G401 (cell line): Measurements from ENCODE around the gene ZSWIM5. TPM values are rescaled to one million over a fixed set of nuclear protein-coding genes. Genes with fewer than 3 reads are reported as not detected.
"Not testable (repeated sequence)": the region's sequence is repeated elsewhere in the genome, so short reads cannot be mapped to it uniquely, and the experiment has no call there.

Experiments
- DNase-seq: peaks from one replicate; pipeline ENCODE4 v3.0.0-alpha.2; 2015; ENCODE audit warnings: low spot score
- in situ Hi-C: cut with HindIII; loops from 2 replicates; pipeline ENCODE4 v1.10.0; 2016; ENCODE audit warnings: low sequenced_read_pairs, mixed read lengths
- total RNA-seq: library from RNA; depleted of rRNA; stranded (reverse); fragments of >200 nt; shearing (Covaris generic); gene quantifications from 2 replicates; pipeline ENCODE4 v1.2.3, GENCODE V29; 2014; rRNA removed

The ZSWIM5 gene
- total RNA-seq, 1 experiment from 2014 or later, result 4.6 TPM

- in situ Hi-C loops, result no loop called here
- DNase-seq, result no peak
Measured at GRCh38 chr1:44988531-44989156, 217.8 kb downstream of the ZSWIM5 start.

GRCh38 chr1:44985747-44986359 is 220.6 kb downstream of the ZSWIM5 start:
- in situ Hi-C loops, result no loop called here
- DNase-seq, result no peak

- in situ Hi-C loops, DNase-seq: not testable (repeated sequence)
Measured at GRCh38 chr1:44977372-44977771, 229.0 kb downstream of the ZSWIM5 start.

GRCh38 chr1:44976252-44976651 is 230.2 kb downstream of the ZSWIM5 start:
- in situ Hi-C loops, result no loop called here
- no peak for DNase-seq

- no peak for DNase-seq
- in situ Hi-C loops, result no loop called here
Measured at GRCh38 chr1:44973645-44974044, 232.8 kb downstream of the ZSWIM5 start.

GRCh38 chr1:44970317-44970716 is 236.1 kb downstream of the ZSWIM5 start:
- in situ Hi-C loops, result no loop called here
- no peak for DNase-seq

Other genes starting within 250 kb of the ZSWIM5 start
- 32.3 and 35.5 TPM in 2 replicates for gene EIF2B3, start 220.0 kb downstream of the ZSWIM5 start, total RNA-seq
- gene HECTD3, start 195.3 kb downstream of the ZSWIM5 start, total RNA-seq, result 10.9 and 18.5 TPM in 2 replicates
- 177 and 190 TPM in 2 replicates for gene UROD, start 194.4 kb downstream of the ZSWIM5 start, total RNA-seq
- gene HPDL, start 120.3 kb upstream of the ZSWIM5 start, total RNA-seq, result not detected in 2 replicates
- 21.4 and 25.0 TPM in 2 replicates for gene TOE1, start 133.6 kb upstream of the ZSWIM5 start, total RNA-seq
- gene MUTYH, start 133.8 kb upstream of the ZSWIM5 start, total RNA-seq, result 20.7 and 29.5 TPM in 2 replicates